Caco-2 (cell line): ENCODE measurements around the gene SLC4A4. TPM values are rescaled to one million over a fixed set of nuclear protein-coding genes. Genes with fewer than 3 reads are reported as not detected.
"Not testable (repeated sequence)": the region's sequence is repeated elsewhere in the genome, so short reads cannot be mapped to it uniquely, and the experiment has no call there.

Experiments
- BruUV-seq: library from RNA; stranded (reverse); fragments of 400-500 nt; replicated peaks from 2 replicates; lab custom pipeline; 2021; lab: Mats Ljungman, UMichigan
- CTCF ChIA-PET: fragments of 300-600 bp; sonication (Branson Sonifier 250); formaldehyde crosslinking; loops from one replicate; lab custom pipeline; 2022; ENCODE audit warnings: antibody characterized with exemption; lab: Charles Lee
- POLR2A ChIA-PET: fragments of 300-600 bp; sonication (Branson Sonifier 250); formaldehyde crosslinking; loops from one replicate; lab custom pipeline; 2022; ENCODE audit warnings: antibody characterized with exemption; lab: Charles Lee
- DNase-seq, 2 experiments: peaks; one replicate each; pipeline versions ENCODE4 v3.0.0 to v3.0.0-alpha.2; 2020 to 2022
- H3K27me3 ChIP-seq: replicated peaks from 2 replicates; pipeline ENCODE4 v1.6.0; 2011; ENCODE audit warnings: low read length; ENCODE audit not compliant: control insufficient read depth, insufficient read depth
- H3K36me3 ChIP-seq: 2 replicates; pipeline ENCODE4 v1.5.1; 2011; ENCODE audit warnings: low read length; ENCODE audit not compliant: control insufficient read depth, insufficient read depth
- H3K4me1 ChIP-seq: fragments of 250-450 bp; sonication (Bioruptor Pico); 2 replicates; pipeline ENCODE4 v1.5.1; 2020; ENCODE audit warnings: mild to moderate bottlenecking
- H3K4me3 ChIP-seq: 2 replicates; pipeline ENCODE4 v1.5.1; 2011; ENCODE audit warnings: low read depth, mild to moderate bottlenecking, control low read depth, low read length
- H3K9me3 ChIP-seq: fragments of 250-450 bp; sonication (Bioruptor Pico); 2 replicates; pipeline ENCODE4 v1.5.1; 2020; ENCODE audit warnings: mild to moderate bottlenecking, moderate library complexity
- H3K27ac Mint-ChIP-seq: one replicate; pipeline ENCODE4 v1.8.0; 2022; ENCODE audit warnings: mixed read lengths; ENCODE audit not compliant: unreplicated experiment
- H3K27me3 Mint-ChIP-seq: one replicate; pipeline ENCODE4 v1.8.0; 2022; ENCODE audit warnings: mixed read lengths; ENCODE audit not compliant: insufficient read depth, unreplicated experiment
- H3K36me3 Mint-ChIP-seq: one replicate; pipeline ENCODE4 v1.8.0; 2022; ENCODE audit warnings: mild to moderate bottlenecking, mixed read lengths; ENCODE audit not compliant: insufficient read depth, unreplicated experiment
- H3K4me1 Mint-ChIP-seq: one replicate; pipeline ENCODE4 v1.8.0; 2022; ENCODE audit warnings: low read depth, mixed read lengths; ENCODE audit not compliant: unreplicated experiment
- H3K4me3 Mint-ChIP-seq: one replicate; pipeline ENCODE4 v1.8.0; 2022; ENCODE audit warnings: mild to moderate bottlenecking, moderate library complexity, mixed read lengths; ENCODE audit not compliant: unreplicated experiment
- H3K9me3 Mint-ChIP-seq: one replicate; pipeline ENCODE4 v1.8.0; 2022; ENCODE audit warnings: mixed read lengths; ENCODE audit not compliant: unreplicated experiment
- CTCF ChIP-seq, 2 experiments: fragments of 200-600 bp in 1 of 2; IDR thresholded peaks; 1 replicate in 1 of 2; 2 replicates in 1 of 2; pipeline versions ENCODE4 v1.5.1 to v1.8.0; 2011 to 2022; ENCODE audit warnings: antibody characterized with exemption in 1 of 2, control low read depth in 1 of 2, inconsistent platforms in 1 of 2, low read depth in 1 of 2, low read length in 1 of 2, mild to moderate bottlenecking in 1 of 2, moderate library complexity in 1 of 2; ENCODE audit not compliant: insufficient read depth in 1 of 2, severe bottlenecking in 1 of 2, unreplicated experiment in 1 of 2
- intact Hi-C: fragments of 100-400 bp; cut with micrococcal nuclease; formaldehyde crosslinking; loops from one replicate; pipeline ENCODE4 v1.10.0; 2022; ENCODE audit not compliant: unreplicated experiment
- total RNA-seq: library from RNA; stranded (reverse); gene quantifications from 2 replicates; pipeline ENCODE4 v1.2.3, GENCODE V29; 2022

Gene SLC4A4
- total RNA-seq, 1 experiment from 2014 or later = 0.29 TPM

GRCh38 chr4:71405791-71406190, 67.0 kb downstream of the SLC4A4 start:
- CTCF ChIA-PET = no interaction called here

GRCh38 chr4:71406459-71406963, 67.7 kb downstream of the SLC4A4 start:
- no peak for TF ChIP-seq CTCF (IDR thresholded peaks at IDR 0.05; ENCODE audit: insufficient read depth in 1 of 2, low read depth in 1 of 2, low read length in 1 of 2, severe bottlenecking in 1 of 2, unreplicated experiment in 1 of 2)
- peaks cover 11% of the 10 kb centered on the region for H3K9me3 ChIP-seq
- 0 out of 2 replicates have a peak, but pooled peaks cover 5% of the 10 kb centered on the region for H3K4me1 ChIP-seq
- ChIA-PET POLR2A (no interaction called here), CTCF (no interaction called here)
- H3K27me3 ChIP-seq = no peaks in the 10 kb centered on the region
- no peak overlapping the region for H3K4me3 ChIP-seq
- H3K4me1 Mint-ChIP-seq = no peaks in the 10 kb centered on the region
- H3K27ac Mint-ChIP-seq = no peak overlapping the region
- DNase-seq = no peak
- no peaks in the 10 kb centered on the region for H3K36me3 Mint-ChIP-seq
- H3K4me3 Mint-ChIP-seq = no peak overlapping the region
- H3K27me3 Mint-ChIP-seq = no peaks in the 10 kb centered on the region
- no TSS peak for BruUV-seq
- H3K36me3 ChIP-seq = no peaks in the 10 kb centered on the region
- H3K9me3 Mint-ChIP-seq = peaks cover 15% of the 10 kb centered on the region
- intact Hi-C loops = no loop called here

More at GRCh38 chr4:71405791-71406190, 67.0 kb downstream of the SLC4A4 start:
- peaks cover 15% of the 10 kb centered on the region for H3K9me3 Mint-ChIP-seq
- DNase-seq = no peak
- no peaks in the 10 kb centered on the region for H3K27me3 ChIP-seq
- no peaks in the 10 kb centered on the region for H3K36me3 ChIP-seq
- H3K4me1 Mint-ChIP-seq = no peaks in the 10 kb centered on the region
- H3K4me1 ChIP-seq = 0 out of 2 replicates have a peak, but pooled peaks cover 5% of the 10 kb centered on the region
- no peaks in the 10 kb centered on the region for H3K36me3 Mint-ChIP-seq
- intact Hi-C loops = no loop called here
- H3K4me3 ChIP-seq = no peak overlapping the region
- H3K27me3 Mint-ChIP-seq = no peaks in the 10 kb centered on the region
- BruUV-seq = no TSS peak
- peaks cover 11% of the 10 kb centered on the region for H3K9me3 ChIP-seq
- no peak for TF ChIP-seq CTCF (IDR thresholded peaks at IDR 0.05; ENCODE audit: insufficient read depth in 1 of 2, low read depth in 1 of 2, low read length in 1 of 2, severe bottlenecking in 1 of 2, unreplicated experiment in 1 of 2)
- H3K27ac Mint-ChIP-seq = no peak overlapping the region
- POLR2A ChIA-PET = no interaction called here
- H3K4me3 Mint-ChIP-seq = no peak overlapping the region

DNA sequence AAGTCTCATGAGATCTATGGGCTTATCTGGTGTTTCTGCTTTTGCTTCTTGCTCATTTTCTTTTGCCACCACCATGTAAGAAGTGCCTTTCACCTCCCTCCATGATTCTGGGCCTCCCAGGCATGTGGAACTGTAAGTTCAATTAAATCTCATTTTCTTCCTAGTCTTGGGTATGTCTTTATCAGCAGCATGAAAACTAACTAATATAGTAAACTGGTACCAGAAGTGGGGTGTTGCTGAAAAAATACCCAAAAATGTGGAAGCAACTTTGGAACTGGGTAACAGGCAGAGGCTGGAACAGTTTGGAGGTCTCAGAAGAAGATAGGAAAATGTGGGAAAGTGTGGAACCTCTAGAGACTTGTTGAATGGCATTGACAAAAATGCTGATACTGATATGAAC, 70.1 kb downstream of the SLC4A4 start:
- peaks cover 15% of the 10 kb centered on the region for H3K9me3 Mint-ChIP-seq
- H3K36me3 ChIP-seq, H3K36me3 Mint-ChIP-seq, intact Hi-C loops, POLR2A ChIA-PET, DNase-seq, H3K27me3 ChIP-seq, H3K4me1 ChIP-seq, BruUV-seq, H3K27ac Mint-ChIP-seq, CTCF ChIA-PET, H3K4me3 ChIP-seq, H3K27me3 Mint-ChIP-seq, H3K4me1 Mint-ChIP-seq, H3K4me3 Mint-ChIP-seq: not testable (repeated sequence)
- H3K9me3 ChIP-seq = peaks cover 11% of the 10 kb centered on the region
